ENCODE results near the gene CHMP4B. TPM values are rescaled to one million over a fixed set of nuclear protein-coding genes. Genes with fewer than 3 reads are reported as not detected.

CHMP4B gene
- total RNA-seq, 3 donors from 2014 or later: 167 to 230 (median 184) TPM

GRCh38 chr20:33821270-33821836, 10.2 kb downstream of the CHMP4B start:
- peak; percentile 26 for ATAC-seq
- peaks cover 54% of the 10 kb centered on the region for H3K4me1 ChIP-seq (ENCODE audit: low read depth)
- H3K36me3 ChIP-seq (ENCODE audit: low read depth): no peaks in the 10 kb centered on the region
- intact Hi-C loops (cut with DNase I, micrococcal nuclease): no loop called here
- no peaks in the 10 kb centered on the region for H3K9me3 ChIP-seq
- no peak overlapping the region for H3K4me3 ChIP-seq
- TF ChIP-seq CTCF (IDR thresholded peaks at IDR 0.05): no peak
- DNase-seq: no peak

- no peak for TF ChIP-seq CTCF (IDR thresholded peaks at IDR 0.05)
- no peak overlapping the region for H3K4me3 ChIP-seq
- H3K36me3 ChIP-seq (ENCODE audit: low read depth): no peaks in the 10 kb centered on the region
- no peak for ATAC-seq
- intact Hi-C loops (cut with DNase I, micrococcal nuclease): no loop called here
- no peaks in the 10 kb centered on the region for H3K9me3 ChIP-seq
- DNase-seq: no peak
- peaks cover 56% of the 10 kb centered on the region for H3K4me1 ChIP-seq (ENCODE audit: low read depth)
Measured at GRCh38 chr20:33822423-33822822, 11.3 kb downstream of the CHMP4B start.

- H3K36me3 ChIP-seq (ENCODE audit: low read depth): no peaks in the 10 kb centered on the region
- intact Hi-C loops (cut with DNase I, micrococcal nuclease): no loop called here
- peaks cover 58% of the 10 kb centered on the region for H3K4me1 ChIP-seq (ENCODE audit: low read depth)
- no peak for DNase-seq
- no peak overlapping the region for H3K4me3 ChIP-seq
- no peaks in the 10 kb centered on the region for H3K9me3 ChIP-seq
- TF ChIP-seq CTCF (IDR thresholded peaks at IDR 0.05): no peak
- no peak for ATAC-seq
Measured at GRCh38 chr20:33822991-33823390, 11.8 kb downstream of the CHMP4B start.

GRCh38 chr20:33824852-33825251, 13.7 kb downstream of the CHMP4B start:
- intact Hi-C loops (cut with DNase I, micrococcal nuclease): no loop called here
- DNase-seq (no peak), ATAC-seq (no peak)
- no peaks in the 10 kb centered on the region for H3K9me3 ChIP-seq
- peaks cover 69% of the 10 kb centered on the region for H3K4me1 ChIP-seq (ENCODE audit: low read depth)
- no peak for TF ChIP-seq CTCF (IDR thresholded peaks at IDR 0.05)
- no peak overlapping the region for H3K4me3 ChIP-seq
- no peaks in the 10 kb centered on the region for H3K36me3 ChIP-seq (ENCODE audit: low read depth)

- Histone ChIP-seq H3K4me1 (ENCODE audit: low read depth) (peaks cover 72% of the 10 kb centered on the region), H3K9me3 (no peaks in the 10 kb centered on the region), H3K4me3 (no peak overlapping the region), H3K36me3 (ENCODE audit: low read depth) (no peaks in the 10 kb centered on the region)
- intact Hi-C loops (cut with DNase I, micrococcal nuclease): no loop called here
- ATAC-seq (peak; percentile 81), DNase-seq (no peak)
- no peak for TF ChIP-seq CTCF (IDR thresholded peaks at IDR 0.05)
Measured at GRCh38 chr20:33825340-33826269, 14.5 kb downstream of the CHMP4B start.
